ENCODE measurements around the gene ATXN3L. TPM values are rescaled to one million over a fixed set of nuclear protein-coding genes. Genes with fewer than 3 reads are reported as not detected.

The ATXN3L gene
- total and polyA plus RNA-seq, 2 of the 8 experiments (the other 6 are each of a cell fraction or from before 2014, with no cell fraction given), result not detected

GRCh38 chrX:13323241-13323640, 3.4 kb upstream of the ATXN3L start:
- FAIRE-seq, result no peak

More at GRCh38 chrX:13323241-13323640, 3.4 kb upstream of the ATXN3L start:
- no peaks in the 10 kb centered on the region for H3K23me2 ChIP-seq (ENCODE audit: low read depth, low read length)
- H2BK12ac ChIP-seq (ENCODE audit: low read depth, low read length), result no peak overlapping the region
- no peaks in the 10 kb centered on the region for H3K79me1 ChIP-seq (ENCODE audit: low read depth, low read length)
- no peak overlapping the region for H2BK20ac ChIP-seq (ENCODE audit: low read length)
- WGBS, 2 experiments (ENCODE audit: extremely low coverage in 1 of 2, insufficient coverage in 1 of 2, insufficient read length in 1 of 2, insufficient replicate concordance in 2 of 2, low coverage in 1 of 2, low lambda C conversion rate in 2 of 2, missing lambda C conversion rate in 1 of 2), result 100% methylated on average over 1 of the region's 1 CpG; no CpG with 5 or more reads in 1 of the 2 experiments
- H4K5ac ChIP-seq (ENCODE audit: insufficient read length, low read depth, low read length), result no peak overlapping the region
- H3K27me3 ChIP-seq (replicated peaks in 1 of 4; ENCODE audit: control insufficient read depth in 3 of 4, extremely low read depth in 1 of 4, insufficient read depth in 3 of 4, low read length in 3 of 4), result no peaks in the 10 kb centered on the region
- no peak overlapping the region for H2AFZ ChIP-seq (ENCODE audit: low read length)
- H2BK5ac ChIP-seq (ENCODE audit: low read depth, low read length), result no peak overlapping the region
- no peak overlapping the region for H4K91ac ChIP-seq (replicated peaks; ENCODE audit: insufficient read length, low read length)
- no peak overlapping the region for H3K23ac ChIP-seq (ENCODE audit: insufficient read length)
- POLR2A ChIA-PET (ENCODE audit: partially characterized antibody), result no interaction called here
- H3K27ac ChIP-seq (ENCODE audit: low read depth, low read length), result no peak overlapping the region
- no peaks in the 10 kb centered on the region for H3K36me3 ChIP-seq (ENCODE audit: control insufficient read depth in 2 of 4, insufficient read depth in 4 of 4, low read length in 3 of 4)
- H3K9me3 ChIP-seq (ENCODE audit: insufficient read depth in 2 of 2, low read depth in 1 of 2, low read length in 1 of 2), result no peaks in the 10 kb centered on the region
- no peak overlapping the region for H2BK15ac ChIP-seq (ENCODE audit: low read length)
- no peak overlapping the region for H4K8ac ChIP-seq (ENCODE audit: extremely low read depth, insufficient read depth, low read length)
- no peak for DNase-seq (ENCODE audit: low read depth in 1 of 2, low spot score in 2 of 2)
- H3K56ac ChIP-seq (replicated peaks; ENCODE audit: insufficient read length, low read depth, low read length), result no peak overlapping the region
- H4K20me1 ChIP-seq (replicated peaks in 1 of 2; ENCODE audit: control insufficient read depth in 1 of 2, insufficient read depth in 2 of 2, low read length in 2 of 2), result no peaks in the 10 kb centered on the region
- no peak overlapping the region for H3K4ac ChIP-seq (replicated peaks; ENCODE audit: insufficient read length, low read depth, low read length)
- H3K14ac ChIP-seq (ENCODE audit: insufficient read length), result no peak overlapping the region
- H2AK5ac ChIP-seq (ENCODE audit: low read depth, low read length), result no peak overlapping the region
- H2BK120ac ChIP-seq (replicated peaks; ENCODE audit: low read depth, low read length), result no peak overlapping the region
- no peak for TF ChIP-seq SUZ12 (IDR thresholded peaks at IDR 0.05; ENCODE audit: low read length)
- TF ChIP-seq E2F6 (IDR thresholded peaks at IDR 0.05), result no peak
- H3K4me3 ChIP-seq (ENCODE audit: extremely low read depth in 1 of 4, insufficient read depth in 2 of 4, low read depth in 3 of 4, low read length in 4 of 4), result no peak overlapping the region
- no peaks in the 10 kb centered on the region for H3K79me2 ChIP-seq (ENCODE audit: control insufficient read depth in 1 of 2, insufficient read depth in 2 of 2, low read length in 2 of 2)
- no peak overlapping the region for H3K9ac ChIP-seq (replicated peaks in 1 of 4; ENCODE audit: extremely low read depth in 1 of 4, low read depth in 3 of 4, low read length in 3 of 4)
- H3K4me2 ChIP-seq (ENCODE audit: insufficient read depth in 1 of 2, low read depth in 2 of 2, low read length in 2 of 2), result no peak overlapping the region
- CTCF ChIA-PET (ENCODE audit: partially characterized antibody), result no interaction called here
- H3K4me1 ChIP-seq (replicated peaks in 1 of 4; ENCODE audit: control insufficient read depth in 3 of 4, insufficient read depth in 4 of 4, low read length in 3 of 4), result no peaks in the 10 kb centered on the region
- H3K18ac ChIP-seq (ENCODE audit: extremely low read depth, low read length), result no peak overlapping the region
